LoVo (cell line): ENCODE results near the gene RUNX1.

ENCODE experiments used
- DNase-seq: peaks from one replicate; pipeline ENCODE4 v3.0.0-alpha.2; 2016; ENCODE audit warnings: low spot score

The RUNX1 gene

GRCh38 chr21:35036465-35037383 is 12.4 kb downstream of the RUNX1 start:
- no peak for DNase-seq

- no peak for DNase-seq
Observed at GRCh38 chr21:35035581-35035980, 13.5 kb downstream of the RUNX1 start.

GRCh38 chr21:35035116-35035515 is 14.0 kb downstream of the RUNX1 start:
- no peak for DNase-seq

- DNase-seq, result no peak
Observed at GRCh38 chr21:35034203-35034926, 14.7 kb downstream of the RUNX1 start.

GRCh38 chr21:35032474-35033263 is 16.4 kb downstream of the RUNX1 start:
- no peak for DNase-seq

GRCh38 chr21:35028451-35028978 is 20.6 kb downstream of the RUNX1 start:
- no peak for DNase-seq

- no peak for DNase-seq
Observed at GRCh38 chr21:35027563-35028450, 21.3 kb downstream of the RUNX1 start.

- no peak for DNase-seq
Observed at GRCh38 chr21:35026617-35027562, 22.2 kb downstream of the RUNX1 start.

GRCh38 chr21:35026153-35026500 is 23.0 kb downstream of the RUNX1 start:
- DNase-seq, result no peak

- DNase-seq, result no peak
Observed at GRCh38 chr21:35025206-35026152, 23.6 kb downstream of the RUNX1 start.

GRCh38 chr21:35024513-35024912 is 24.6 kb downstream of the RUNX1 start:
- DNase-seq, result no peak

GRCh38 chr21:35024071-35024420 is 25.1 kb downstream of the RUNX1 start:
- no peak for DNase-seq

- no peak for DNase-seq
Observed at GRCh38 chr21:35023396-35024070, 25.6 kb downstream of the RUNX1 start.

GRCh38 chr21:35021546-35021945 is 27.6 kb downstream of the RUNX1 start:
- DNase-seq, result no peak

- DNase-seq, result no peak
Observed at GRCh38 chr21:35020902-35021301, 28.2 kb downstream of the RUNX1 start.

- DNase-seq, result no peak
Observed at GRCh38 chr21:35020436-35020835, 28.7 kb downstream of the RUNX1 start.

- peak; percentile 85 for DNase-seq
Observed at GRCh38 chr21:35019631-35020032, 29.5 kb downstream of the RUNX1 start.

GRCh38 chr21:35017256-35017655 is 31.8 kb downstream of the RUNX1 start:
- DNase-seq, result no peak
